HEK293T (cell line): ENCODE data around the gene LRRC58.
"Not testable (repeated sequence)": the region's sequence is repeated elsewhere in the genome, so short reads cannot be mapped to it uniquely, and the experiment has no call there.

Experiments
- CTCF ChIA-PET: fragments of 350-600 bp; formaldehyde crosslinking; extraction: SDS; loops from one replicate; lab custom pipeline; 2021; ENCODE audit warnings: antibody characterized with exemption, inconsistent platforms; lab: Yijun Ruan, JAX
- POLR2A ChIA-PET: fragments of 350-600 bp; formaldehyde crosslinking; extraction: SDS; loops from one replicate; lab custom pipeline; 2020; ENCODE audit warnings: antibody characterized with exemption, inconsistent platforms; lab: Yijun Ruan, JAX
- DNase-seq: peaks from one replicate; pipeline ENCODE4 v3.0.0; 2012; ENCODE audit warnings: mixed read lengths; ENCODE audit errors: extremely low spot score
- ARNT ChIP-seq: fragments of 450-650 bp; IDR thresholded peaks from 2 replicates; pipeline ENCODE4 v1.6.1; 2017; ENCODE audit warnings: mild to moderate bottlenecking
- BHLHE40 ChIP-seq: fragments of 450-650 bp; IDR thresholded peaks from 2 replicates; pipeline ENCODE4 v1.6.1; 2016; ENCODE audit warnings: mild to moderate bottlenecking, moderate library complexity, borderline replicate concordance
- CTBP1 ChIP-seq: fragments of 450-650 bp; IDR thresholded peaks from 2 replicates; pipeline ENCODE4 v1.6.1; 2016; ENCODE audit warnings: borderline replicate concordance
- ELF4 ChIP-seq: fragments of 450-650 bp; IDR thresholded peaks from 2 replicates; pipeline ENCODE4 v1.6.1; 2017; ENCODE audit warnings: antibody characterized with exemption
- FOXA1 ChIP-seq: fragments of 450-650 bp; IDR thresholded peaks from 2 replicates; pipeline ENCODE4 v1.6.1; 2016; ENCODE audit warnings: mild to moderate bottlenecking
- FOXK2 ChIP-seq: fragments of 450-650 bp; IDR thresholded peaks from 2 replicates; pipeline ENCODE4 v1.6.1; 2016; ENCODE audit warnings: mild to moderate bottlenecking
- FOXM1 ChIP-seq: fragments of 450-650 bp; IDR thresholded peaks from 2 replicates; pipeline ENCODE4 v1.6.1; 2017; ENCODE audit warnings: mild to moderate bottlenecking, borderline replicate concordance
- HDGF ChIP-seq: fragments of 450-650 bp; IDR thresholded peaks from 2 replicates; pipeline ENCODE4 v1.6.1; 2017; ENCODE audit warnings: antibody characterized with exemption, borderline replicate concordance
- L3MBTL2 ChIP-seq: fragments of 450-650 bp; conservative IDR thresholded peaks from 2 replicates; pipeline ENCODE4 v1.6.1; 2016; ENCODE audit warnings: mild to moderate bottlenecking
- LEF1 ChIP-seq: fragments of 450-650 bp; IDR thresholded peaks from 2 replicates; pipeline ENCODE4 v1.6.1; 2017; ENCODE audit warnings: mild to moderate bottlenecking, borderline replicate concordance
- NFRKB ChIP-seq: fragments of 450-650 bp; IDR thresholded peaks from 2 replicates; pipeline ENCODE4 v1.6.1; 2016; ENCODE audit warnings: mild to moderate bottlenecking, moderate library complexity
- SP1 ChIP-seq: fragments of 450-650 bp; IDR thresholded peaks from 2 replicates; pipeline ENCODE4 v1.6.1; 2017
- SUZ12 ChIP-seq: fragments of 450-650 bp; IDR thresholded peaks from 2 replicates; pipeline ENCODE4 v1.6.1; 2016; ENCODE audit warnings: mild to moderate bottlenecking
- TARDBP ChIP-seq: fragments of 450-650 bp; IDR thresholded peaks from 2 replicates; pipeline ENCODE4 v1.6.1; 2016
- ZNF384 ChIP-seq: fragments of 450-650 bp; IDR thresholded peaks from 2 replicates; pipeline ENCODE4 v1.6.1; 2016
- TF ChIP-seq, protein P1 (sequence below): fragments of 450-650 bp; IDR thresholded peaks from 2 replicates; pipeline ENCODE4 v1.6.1; 2016

Gene LRRC58

DNA sequence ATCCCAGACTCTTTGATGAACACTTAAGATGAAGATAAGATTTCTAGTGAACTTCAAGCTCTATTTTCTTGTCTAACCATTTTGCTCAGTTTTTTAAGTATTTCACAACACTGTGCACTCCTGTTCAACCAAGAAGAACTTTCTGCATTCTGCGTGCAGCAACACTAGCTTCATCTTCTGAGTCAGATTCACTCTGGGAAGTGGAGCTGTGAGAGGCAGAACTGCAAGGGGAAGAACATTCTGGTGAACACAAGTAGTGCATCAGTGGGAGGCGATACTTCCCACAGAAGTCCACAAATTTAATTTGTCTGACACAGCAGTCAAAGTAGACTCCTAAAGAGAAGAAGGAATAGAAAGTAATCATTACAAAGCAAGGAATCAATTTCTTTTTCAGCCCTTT lies 18.1 kb downstream of the LRRC58 start:
- POLR2A ChIA-PET: interaction anchor here (1.0 kb wide), 1 partner anchor 18 kb away, joined by 3 read pairs; the partner anchor contains the start of gene LRRC58
- no peak for TF ChIP-seq L3MBTL2
- TF ChIP-seq, protein P1, sequence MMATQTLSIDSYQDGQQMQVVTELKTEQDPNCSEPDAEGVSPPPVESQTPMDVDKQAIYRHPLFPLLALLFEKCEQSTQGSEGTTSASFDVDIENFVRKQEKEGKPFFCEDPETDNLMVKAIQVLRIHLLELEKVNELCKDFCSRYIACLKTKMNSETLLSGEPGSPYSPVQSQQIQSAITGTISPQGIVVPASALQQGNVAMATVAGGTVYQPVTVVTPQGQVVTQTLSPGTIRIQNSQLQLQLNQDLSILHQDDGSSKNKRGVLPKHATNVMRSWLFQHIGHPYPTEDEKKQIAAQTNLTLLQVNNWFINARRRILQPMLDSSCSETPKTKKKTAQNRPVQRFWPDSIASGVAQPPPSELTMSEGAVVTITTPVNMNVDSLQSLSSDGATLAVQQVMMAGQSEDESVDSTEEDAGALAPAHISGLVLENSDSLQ: no peak
- no peak for TF ChIP-seq ZNF384
- no peak for TF ChIP-seq TARDBP
- no peak for TF ChIP-seq CTBP1
- TF ChIP-seq SP1: no peak
- TF ChIP-seq FOXA1: no peak
- no peak for TF ChIP-seq FOXM1
- no peak for TF ChIP-seq ELF4
- TF ChIP-seq ARNT: no peak
- TF ChIP-seq HDGF: no peak
- CTCF ChIA-PET: interaction anchor here (0.6 kb wide), 1 partner anchor 250 kb away, joined by 3 read pairs; no protein-coding TSS in a partner anchor
- DNase-seq: no peak

- TF ChIP-seq FOXM1 (no peak), FOXA1 (no peak)
- TF ChIP-seq, protein P1: no peak
- no peak for DNase-seq
- ChIA-PET POLR2A (no interaction called here), CTCF (no interaction called here)
Observed at GRCh38 chr3:120326784-120327183, 22.4 kb downstream of the LRRC58 start.

DNA sequence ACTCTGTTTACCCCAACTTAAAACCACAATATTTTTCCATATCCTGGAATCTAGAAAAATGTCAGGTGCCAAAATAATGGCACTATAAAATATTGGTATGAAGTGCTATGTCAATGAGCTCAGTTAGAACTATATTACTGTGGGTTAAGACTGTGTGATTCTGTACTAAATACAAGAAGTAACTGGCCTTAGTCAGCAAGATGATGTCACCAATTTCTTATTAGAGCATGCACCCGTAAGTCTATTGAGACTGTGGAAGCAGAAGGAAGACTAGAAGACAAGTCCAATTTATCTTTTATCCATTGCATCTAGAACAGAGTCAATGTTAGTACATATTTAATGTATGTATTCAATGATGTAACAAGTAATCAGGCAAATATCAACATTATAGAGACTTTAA lies 25.0 kb downstream of the LRRC58 start:
- no peak for DNase-seq
- POLR2A ChIA-PET: no interaction called here
- CTCF ChIA-PET: no interaction called here
- TF ChIP-seq TARDBP: no peak
- TF ChIP-seq, protein P1: no peak
- no peak for TF ChIP-seq HDGF
- TF ChIP-seq BHLHE40: no peak
- TF ChIP-seq LEF1: no peak
- no peak for TF ChIP-seq ELF4
- TF ChIP-seq ARNT: no peak
- TF ChIP-seq SP1: no peak
- no peak for TF ChIP-seq FOXM1

- POLR2A ChIA-PET, DNase-seq, CTCF ChIA-PET: not testable (repeated sequence)
Observed at GRCh38 chr3:120323761-120324160, 25.4 kb downstream of the LRRC58 start.

- TF ChIP-seq BHLHE40 (no peak), ZNF384 (no peak), SUZ12 (no peak), L3MBTL2 (no peak), CTBP1 (no peak), SP1 (no peak), ELF4 (no peak), FOXA1 (no peak), FOXK2 (no peak), NFRKB (no peak), LEF1 (no peak), FOXM1 (no peak), ARNT (no peak), HDGF (no peak)
- TF ChIP-seq, protein P1: no peak
- ChIA-PET POLR2A (no interaction called here), CTCF (no interaction called here)
- no peak for DNase-seq
Observed at GRCh38 chr3:120311863-120312794, 37.0 kb downstream of the LRRC58 start.
